Caki2 (cell line): Measurements from ENCODE around the gene COPB1. TPM values are rescaled to one million over a fixed set of nuclear protein-coding genes. Genes with fewer than 3 reads are reported as not detected.

Experiments
- DNase-seq: peaks from one replicate; pipeline ENCODE4 v3.0.0-alpha.2; 2015; ENCODE audit warnings: low read depth
- in situ Hi-C: cut with HindIII; loops from 2 replicates; pipeline ENCODE4 v1.10.0; 2016; ENCODE audit warnings: low sequenced_read_pairs, low pct_unique_long_range_greater_than_20kb, mixed read lengths
- total RNA-seq: library from RNA; depleted of rRNA; stranded (reverse); fragments of >200 nt; shearing (Covaris generic); gene quantifications from 2 replicates; pipeline ENCODE4 v1.2.3, GENCODE V29; 2014; ENCODE audit warnings: low replicate concordance

COPB1 gene
- total RNA-seq, 1 experiment from 2014 or later = 274 TPM

DNA sequence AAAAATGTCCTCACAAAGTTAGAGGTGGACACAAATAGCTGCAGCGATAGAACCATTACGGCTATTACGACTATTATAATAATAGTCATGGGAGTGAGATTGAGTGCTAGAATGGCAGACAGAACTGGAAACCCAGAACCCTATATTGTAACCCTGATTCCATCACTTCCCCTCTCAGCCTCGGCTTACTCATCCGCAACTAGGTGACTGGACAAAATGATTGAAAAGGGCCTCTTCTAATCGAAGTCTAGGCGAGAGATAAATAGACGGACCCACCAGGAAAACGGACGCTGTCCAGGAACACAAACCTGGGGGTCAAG is 19.9 kb upstream of the COPB1 start:
- in situ Hi-C loops = no loop called here
- no peak for DNase-seq

DNA sequence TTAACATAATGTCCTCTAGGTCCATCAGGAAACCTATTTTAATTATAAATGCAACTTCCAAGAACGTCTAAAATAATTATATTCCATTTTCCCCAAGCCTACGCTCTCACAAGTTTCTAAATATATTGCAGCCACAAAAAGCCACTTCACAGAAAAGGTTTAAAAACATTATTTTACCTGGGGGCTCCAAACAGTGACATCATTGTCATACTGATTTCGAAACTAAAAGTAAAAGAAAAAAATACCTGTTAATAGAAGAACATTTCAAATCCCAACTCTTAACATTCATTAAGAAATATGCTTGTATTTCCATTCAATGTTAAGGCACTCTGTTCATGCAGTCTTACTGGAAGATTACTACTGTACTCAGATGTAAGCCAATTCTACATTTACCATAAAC is 19.2 kb upstream of the COPB1 start:
- in situ Hi-C loops = no loop called here

DNA sequence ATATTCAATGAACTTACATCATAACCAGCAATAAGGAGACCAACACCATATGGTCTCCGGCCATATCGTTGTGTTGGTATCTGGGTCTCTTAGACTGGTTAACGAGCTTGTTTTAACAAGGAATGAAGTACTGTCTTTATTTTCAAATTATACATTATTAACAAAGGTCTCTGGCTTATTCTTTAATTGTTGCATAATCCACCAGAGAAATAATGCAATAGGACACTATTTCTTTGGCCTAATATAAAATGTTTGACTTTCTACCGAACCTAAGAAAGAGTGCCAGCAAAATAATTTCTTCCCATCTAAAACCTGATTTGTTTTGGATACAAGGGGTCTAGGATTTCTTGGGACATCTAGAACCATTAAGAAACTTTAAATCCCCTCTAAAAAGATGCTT is 14.2 kb upstream of the COPB1 start:
- DNase-seq = no peak
- in situ Hi-C loops = no loop called here

More for the DNA sequence above, 19.2 kb upstream of the COPB1 start:
- no peak for DNase-seq

DNA sequence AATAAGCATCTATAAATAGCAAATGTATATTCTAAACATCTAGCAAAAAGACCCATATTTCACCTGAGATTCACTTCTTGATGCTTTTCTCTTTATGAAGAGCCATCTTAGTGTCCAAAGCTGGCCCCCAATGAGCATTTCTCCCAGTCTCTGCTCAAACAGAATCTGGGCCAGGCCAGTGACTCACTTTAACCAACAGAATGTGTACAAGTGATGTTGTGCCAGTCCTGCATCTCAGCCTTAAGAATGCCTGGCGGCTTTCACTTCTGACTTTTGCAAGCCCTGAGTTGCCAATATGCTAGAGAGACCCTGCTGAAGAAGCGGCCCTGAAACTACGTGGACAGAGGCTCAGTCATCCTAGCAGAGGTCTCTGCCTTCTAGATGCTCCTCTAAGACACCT is 6.9 kb upstream of the COPB1 start:
- in situ Hi-C loops = no loop called here
- no peak for DNase-seq

DNA sequence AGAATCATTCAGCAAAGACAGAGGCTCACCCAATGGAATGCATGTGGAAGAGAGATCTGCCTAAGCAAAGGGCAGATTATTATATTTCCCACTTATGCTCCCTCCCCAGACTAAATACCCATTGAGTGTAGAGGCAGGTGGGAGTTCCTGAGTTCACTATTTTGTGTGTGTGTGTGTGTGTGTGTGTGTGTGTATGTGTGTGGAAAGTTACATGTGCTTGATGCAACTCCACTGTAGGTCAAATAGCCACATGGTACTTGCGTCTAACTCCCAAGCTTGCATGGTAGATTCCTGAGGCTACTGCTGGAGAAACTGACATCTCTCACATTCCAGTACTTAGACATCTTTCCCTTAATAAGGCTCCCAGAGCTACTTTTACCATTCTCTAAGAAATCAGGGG is 3.4 kb upstream of the COPB1 start:
- in situ Hi-C loops = no loop called here
- no peak for DNase-seq

DNA sequence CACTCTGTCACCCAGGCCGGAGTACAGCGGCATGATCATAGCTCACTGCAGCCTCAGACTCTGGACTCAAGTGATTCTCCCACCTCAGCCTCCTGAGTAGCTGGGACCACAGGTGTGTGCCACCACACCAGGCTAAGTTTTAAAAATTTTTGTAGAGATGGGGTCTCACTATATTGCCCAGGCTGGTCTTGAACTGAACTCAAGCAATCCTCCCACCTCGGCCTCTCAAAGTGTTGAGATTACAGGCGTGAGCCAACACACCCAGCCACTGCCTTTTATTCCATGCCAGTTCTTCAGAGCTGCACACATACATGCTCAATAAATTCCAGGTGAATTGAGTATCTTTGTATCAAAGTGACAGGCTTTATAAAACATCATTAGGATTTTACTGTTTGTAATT is 2.4 kb upstream of the COPB1 start:
- in situ Hi-C loops = no loop called here
- no peak for DNase-seq

DNA sequence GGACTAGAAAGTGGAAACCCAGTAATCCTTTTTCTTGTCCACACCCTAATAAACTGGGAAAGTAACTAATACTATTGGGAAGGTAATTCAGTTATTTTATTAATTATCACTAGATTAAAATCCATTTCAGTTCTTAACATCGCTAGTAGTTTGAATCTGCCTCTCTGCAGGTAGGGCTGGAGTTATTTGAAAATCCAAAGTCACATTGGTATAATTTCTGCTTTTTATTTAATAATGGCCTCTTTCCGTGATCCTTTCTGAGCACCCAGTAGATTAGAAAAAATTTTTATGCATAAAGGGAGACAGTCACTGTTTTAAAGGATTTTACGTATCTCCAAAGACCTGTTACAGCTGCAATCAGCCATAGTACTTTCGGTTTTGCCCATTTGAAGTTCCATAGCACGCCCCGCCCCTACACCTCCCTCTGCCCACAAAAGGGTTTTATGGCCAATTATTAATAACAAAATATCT is 605 bp upstream of the COPB1 start:
- in situ Hi-C loops = no loop called here
- peak; percentile 56 for DNase-seq

DNA sequence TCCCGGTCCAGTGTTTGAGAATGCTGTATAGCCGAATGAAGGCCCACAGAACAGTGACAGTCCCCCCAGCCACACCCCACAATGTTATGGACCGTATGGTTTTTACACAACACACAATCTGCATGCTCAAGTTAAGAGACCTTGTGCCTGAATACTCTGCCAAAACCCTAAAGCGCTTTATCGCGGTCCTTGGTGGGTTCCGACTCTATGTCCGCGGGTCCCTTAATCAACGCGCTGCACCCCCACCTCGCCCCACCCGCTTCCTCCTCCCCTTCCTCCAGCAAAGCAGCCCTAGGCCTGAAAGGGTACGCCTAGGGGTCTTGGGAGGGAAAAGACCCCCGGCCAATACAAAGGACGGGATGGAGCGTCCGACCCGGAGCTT is 442 bp downstream of the COPB1 start:
- DNase-seq = peak; percentile 25
- in situ Hi-C loops = no loop called here

DNA sequence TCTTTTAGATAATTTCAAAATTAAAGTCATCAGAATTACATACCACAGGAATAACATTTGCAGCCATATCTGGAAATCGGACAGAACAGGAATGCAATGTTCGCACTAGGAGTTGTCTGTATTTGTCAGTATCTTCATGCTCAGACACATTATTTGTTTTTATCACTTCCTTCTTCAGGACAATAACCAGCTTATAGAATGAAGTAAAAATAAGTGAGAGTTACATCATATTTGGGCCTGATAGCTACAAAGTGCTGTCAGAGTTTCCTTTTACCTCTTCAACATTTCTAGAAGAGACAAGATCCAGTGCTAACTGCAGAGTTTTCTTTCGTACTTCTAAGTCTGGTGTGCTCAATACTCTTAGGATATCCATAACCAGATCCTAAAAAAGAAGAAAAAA is 18.9 kb downstream of the COPB1 start:
- no peak for DNase-seq
- in situ Hi-C loops = no loop called here

DNA sequence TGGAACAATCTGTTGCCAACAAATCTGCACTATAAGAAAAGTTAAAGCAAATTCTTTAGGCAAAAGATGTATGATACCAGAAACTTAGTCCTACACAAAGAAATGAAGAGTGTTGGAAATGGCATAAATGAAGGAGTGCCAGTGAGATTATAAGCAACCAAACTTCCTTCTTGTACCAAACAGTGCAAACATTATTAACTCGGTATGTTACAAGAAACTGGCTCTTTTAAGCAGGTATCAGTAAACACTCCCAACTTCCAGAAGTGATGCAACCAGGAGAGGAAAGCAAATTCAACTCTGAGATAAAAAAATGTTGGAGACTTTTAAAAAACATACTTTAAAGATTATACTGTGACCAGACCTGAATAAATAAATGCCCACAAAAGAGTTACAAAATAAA is 28.5 kb downstream of the COPB1 start:
- no peak for DNase-seq
- in situ Hi-C loops = no loop called here

DNA sequence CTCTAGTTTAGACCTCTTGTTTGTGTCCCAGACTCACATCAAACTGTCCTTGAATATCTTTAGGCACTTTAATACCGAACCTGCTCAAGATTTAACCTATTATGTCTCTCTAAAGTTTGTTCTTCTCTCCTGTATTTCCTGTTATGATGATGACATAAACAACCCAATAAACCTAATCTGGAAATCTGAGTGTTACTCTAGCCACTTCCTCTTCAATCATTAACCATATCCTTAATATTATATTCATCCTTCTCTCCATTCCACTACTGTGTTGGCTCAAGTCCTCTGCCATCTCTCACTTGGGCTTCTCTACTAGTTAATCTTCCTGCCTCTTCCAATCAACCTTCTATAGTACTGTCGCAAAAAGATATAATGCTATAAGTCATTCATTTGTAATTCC is 36.0 kb downstream of the COPB1 start:
- in situ Hi-C loops = no loop called here
- DNase-seq = no peak

DNA sequence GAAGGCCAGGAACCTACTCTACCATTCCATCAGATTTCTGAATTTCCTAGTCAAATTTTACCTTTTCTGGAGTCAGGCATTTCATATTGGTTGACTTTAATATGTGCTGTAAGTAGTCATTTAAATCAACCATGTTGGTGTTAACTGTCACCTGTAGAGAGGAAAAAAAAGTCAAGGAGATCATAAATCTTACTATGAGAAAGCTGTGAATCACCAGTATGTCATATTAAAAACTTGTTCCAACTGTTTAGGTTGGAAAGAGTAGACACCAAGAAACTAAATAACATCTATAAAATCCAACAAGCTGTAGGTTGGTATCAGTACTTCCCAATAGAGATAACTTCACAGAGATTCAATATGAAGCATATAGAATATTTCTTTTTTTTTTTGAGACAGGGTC is 39.5 kb downstream of the COPB1 start:
- DNase-seq = no peak
- in situ Hi-C loops = no loop called here

DNA sequence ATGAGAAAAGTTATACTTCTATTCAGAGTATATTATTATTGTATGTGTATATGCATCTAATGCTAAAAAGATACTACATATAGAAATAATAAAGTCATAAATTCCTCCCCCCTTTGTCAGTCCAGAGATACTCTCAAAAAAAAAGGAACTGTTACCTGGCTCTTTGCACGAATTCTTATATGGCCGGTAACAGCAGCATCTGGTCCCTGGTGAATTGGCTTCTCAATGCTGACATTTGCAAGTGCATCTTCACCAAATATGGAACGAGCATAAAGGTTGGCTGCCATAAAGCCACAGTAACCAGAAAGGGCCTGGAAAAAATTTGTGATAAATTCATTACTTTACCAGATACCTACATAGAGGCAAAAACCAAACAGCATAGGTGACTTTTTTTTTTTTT is 41.2 kb downstream of the COPB1 start:
- in situ Hi-C loops = no loop called here

DNA sequence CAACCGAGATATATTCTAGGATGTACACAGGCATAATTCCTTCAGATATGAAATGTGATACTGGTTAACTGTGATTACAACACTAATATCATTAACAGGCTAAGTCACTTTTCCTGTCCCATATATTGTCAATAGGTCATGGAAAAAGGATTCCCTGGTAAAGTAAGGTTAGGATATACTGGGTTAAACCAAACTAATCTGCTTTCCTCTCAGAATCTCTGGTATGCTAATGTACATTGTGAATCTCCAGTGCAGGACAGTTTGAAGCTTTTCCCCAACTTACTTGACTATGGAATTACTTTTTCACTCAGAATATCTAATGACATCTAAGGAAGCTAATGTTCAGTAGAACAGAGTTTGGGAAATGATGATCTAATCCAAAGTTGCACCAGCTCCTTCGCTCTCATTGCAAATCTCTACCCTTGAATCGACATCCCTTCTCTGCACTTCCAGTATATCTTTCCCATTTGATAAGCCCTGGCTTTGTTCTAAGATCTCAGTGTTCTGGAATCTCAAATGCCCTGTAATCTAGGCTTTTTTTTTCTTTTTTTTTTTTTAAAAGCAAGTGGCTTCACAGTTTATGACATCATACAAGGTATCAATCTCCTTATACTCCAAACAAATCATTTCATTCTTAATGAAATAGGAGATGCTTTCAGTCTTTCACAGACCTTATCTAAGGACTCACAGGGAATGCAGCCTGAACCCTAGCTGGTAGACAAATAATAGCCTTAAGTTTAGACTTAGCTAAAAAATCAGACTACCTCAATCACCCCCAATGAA is 43.8 kb downstream of the COPB1 start:
- in situ Hi-C loops = no loop called here
- DNase-seq = no peak

More for the DNA sequence above, 41.2 kb downstream of the COPB1 start:
- no peak for DNase-seq

DNA sequence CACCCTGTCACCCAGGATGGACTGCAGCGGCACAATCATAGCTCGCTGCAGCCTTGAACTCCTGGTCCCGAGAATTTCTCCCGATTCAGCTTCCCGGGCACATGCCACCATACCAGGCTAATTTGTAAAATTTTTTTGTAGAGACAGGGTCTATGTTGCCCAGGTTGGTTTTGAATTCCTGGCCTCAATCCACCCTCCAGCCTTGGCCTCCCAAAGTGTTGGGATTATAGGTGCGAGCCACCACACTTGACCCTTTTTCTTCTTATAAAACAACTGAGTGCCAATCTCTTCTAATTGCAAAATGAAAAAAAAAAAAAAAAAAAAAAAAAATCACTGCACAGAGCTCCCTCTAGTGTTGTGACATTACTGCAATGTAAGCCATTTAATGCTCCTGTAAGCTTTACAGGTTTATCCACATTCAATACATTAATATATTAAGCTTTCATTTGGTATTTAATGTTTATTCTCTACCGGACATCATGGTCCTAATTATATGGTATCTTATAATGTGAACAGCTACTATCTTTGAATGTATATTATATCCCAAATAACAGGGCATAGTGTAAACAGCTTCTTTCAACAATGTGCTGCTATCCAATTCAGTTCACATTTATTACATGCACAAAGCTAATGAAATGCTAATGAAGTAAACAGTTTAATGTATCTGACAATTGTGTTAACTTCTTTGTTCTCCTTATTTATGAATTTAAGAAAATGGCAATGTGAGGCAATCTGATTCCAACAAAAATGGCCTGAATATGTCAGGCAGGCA is 44.6 kb downstream of the COPB1 start:
- in situ Hi-C loops = no loop called here
- peak; percentile 61 for DNase-seq

DNA sequence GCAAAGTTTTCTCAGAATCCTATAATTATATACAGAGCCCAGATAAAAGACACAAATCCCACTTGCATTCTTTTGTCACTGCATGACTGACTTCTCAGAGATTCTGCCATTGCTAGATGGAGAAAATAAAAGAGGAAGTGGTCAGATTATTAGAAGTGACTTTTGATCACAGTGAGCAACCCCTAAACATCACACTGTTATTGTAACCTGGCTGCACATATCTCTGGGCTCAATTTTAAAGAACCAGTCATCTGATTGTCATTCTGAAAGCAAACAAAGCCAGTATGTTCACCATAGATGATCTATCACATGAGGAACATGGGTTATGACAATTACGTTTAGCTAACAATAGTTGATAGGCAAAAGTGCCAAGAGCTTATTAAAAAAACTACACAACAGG is 47.8 kb downstream of the COPB1 start:
- peak; percentile 23 for DNase-seq
- in situ Hi-C loops = no loop called here

DNA sequence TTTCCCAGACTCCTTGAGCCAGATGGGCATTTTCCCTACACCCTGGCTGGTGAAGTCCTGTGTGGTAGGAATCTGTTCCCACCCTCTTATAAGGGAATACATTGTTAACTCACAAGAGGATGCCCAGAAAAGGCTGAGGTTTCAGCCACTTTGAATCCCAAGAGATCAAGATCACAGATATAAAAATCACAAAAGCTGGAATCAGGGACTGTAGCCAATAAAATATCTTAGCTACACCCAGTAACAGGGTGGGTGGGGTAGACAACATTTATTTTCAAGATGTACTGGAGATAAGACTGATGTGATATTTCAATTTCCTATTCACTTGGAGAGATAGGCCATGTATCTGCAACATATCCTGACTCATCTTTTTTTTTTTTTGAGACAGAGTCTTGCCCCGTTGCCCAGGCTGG is 50.3 kb downstream of the COPB1 start:
- no peak for DNase-seq
- in situ Hi-C loops = no loop called here

DNA sequence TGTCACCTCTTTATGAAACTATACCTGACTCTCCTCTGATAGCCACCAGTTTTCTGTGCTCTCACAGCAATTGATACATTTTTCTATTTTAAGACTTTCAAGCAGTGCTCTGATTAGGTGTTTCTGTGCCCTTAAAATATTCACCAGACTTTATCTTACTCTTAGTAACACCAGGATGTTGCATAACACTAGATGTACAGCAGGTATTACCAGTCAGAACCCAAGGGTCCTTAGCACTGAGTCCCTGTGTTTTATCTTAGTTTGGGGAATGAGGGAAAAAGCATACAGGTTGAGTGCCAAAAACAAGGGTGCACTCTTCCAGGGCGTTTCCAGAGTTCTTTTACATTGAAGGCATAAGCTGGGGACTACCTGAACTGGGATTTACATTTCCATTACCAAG is 51.4 kb downstream of the COPB1 start:
- in situ Hi-C loops = no loop called here
- DNase-seq = no peak

DNA sequence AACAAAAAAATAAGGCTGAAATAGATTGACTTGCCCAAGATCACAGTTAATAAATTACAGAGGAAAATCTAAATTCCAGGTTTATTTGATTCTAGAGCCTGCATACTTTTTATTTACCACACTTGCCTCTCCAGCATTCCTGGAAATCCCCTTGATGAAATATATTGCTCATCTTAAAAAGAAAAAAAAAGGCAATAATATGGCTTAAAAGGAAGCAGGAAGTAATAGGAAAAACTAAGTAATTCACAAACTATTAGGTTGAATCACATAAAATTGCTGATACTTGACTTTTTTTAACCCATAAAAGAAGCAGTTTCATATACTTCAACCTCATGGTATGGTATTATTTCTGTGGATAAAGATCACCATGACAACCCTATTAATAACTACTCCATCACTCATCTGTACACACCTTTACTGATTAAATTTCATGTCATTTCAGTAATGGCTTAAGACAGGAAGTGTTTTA is 52.9 kb downstream of the COPB1 start:
- DNase-seq = peak; percentile 74
- in situ Hi-C loops = no loop called here
